ENCODE measurements around the gene RCAN2.

GRCh38 chr6:46273911-46274310 lies 217.3 kb downstream of the RCAN2 start:
- TF ChIP-seq POLR2A (IDR thresholded peaks at IDR 0.05; ENCODE audit: low read depth, low read length) (no peak), SPI1 (IDR thresholded peaks at IDR 0.05; ENCODE audit: low read depth, low read length) (no peak), TAF1 (IDR thresholded peaks at IDR 0.05; ENCODE audit: low read depth, low read length) (no peak)

Measured in GM12891 (cell line).